ENCODE data around the gene NACAD.

Gene NACAD

DNA sequence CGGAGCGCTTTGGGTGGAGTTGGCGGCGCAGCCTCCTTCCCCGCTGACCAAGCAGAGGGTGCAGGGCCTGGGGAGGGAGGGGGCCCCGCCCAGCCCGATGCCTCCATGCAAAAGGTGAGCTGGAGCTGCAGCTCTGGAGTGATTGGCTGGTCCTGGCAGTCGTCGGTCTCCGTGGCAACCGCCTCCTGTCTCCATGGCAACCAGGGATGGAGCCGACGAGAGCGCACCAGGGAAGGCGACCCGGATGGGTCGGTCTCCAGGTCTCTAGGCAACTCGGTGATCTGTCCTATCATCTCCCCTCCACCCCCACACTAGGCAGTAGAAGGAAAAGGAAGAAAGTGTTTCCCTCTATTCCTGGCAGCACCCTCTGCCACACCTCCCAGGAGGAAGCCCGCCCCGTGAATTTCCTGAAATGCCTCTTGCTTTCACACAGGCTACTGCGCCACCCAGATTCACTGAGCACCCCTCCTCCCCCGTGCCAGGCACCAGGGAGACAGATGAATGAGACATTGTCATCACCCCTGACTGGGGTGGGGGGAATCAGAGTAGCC lies 647 bp upstream of the NACAD start:
- peak; percentile 91 for DNase-seq

DNA sequence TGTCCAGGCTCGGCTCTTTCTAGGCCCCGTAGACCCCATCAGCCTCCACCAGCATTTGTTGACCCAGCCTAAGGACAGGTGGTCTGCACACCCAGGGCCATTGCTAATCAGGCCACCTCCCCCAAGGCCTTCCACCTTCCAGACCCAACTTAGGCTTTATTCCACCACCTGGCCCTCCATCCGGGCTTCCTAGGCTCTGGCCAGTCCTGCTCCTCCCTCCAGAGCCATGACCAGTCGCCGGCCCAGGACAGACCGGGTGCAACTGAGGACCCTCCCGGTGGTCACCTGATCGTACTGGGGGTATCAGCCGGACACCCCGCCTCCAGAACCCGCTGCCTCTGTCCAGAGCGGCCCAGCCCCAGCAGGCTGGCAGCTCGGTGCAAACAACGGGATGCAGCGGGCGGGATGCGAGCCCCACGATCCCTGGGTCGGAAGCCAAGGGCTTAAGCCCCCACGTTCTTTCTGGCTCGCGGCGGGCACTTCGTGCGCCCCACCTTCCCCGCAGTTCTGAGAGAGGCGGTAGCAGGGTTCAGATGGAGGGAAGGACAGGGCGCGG lies 545 bp downstream of the NACAD start:
- no peak for DNase-seq

DNA sequence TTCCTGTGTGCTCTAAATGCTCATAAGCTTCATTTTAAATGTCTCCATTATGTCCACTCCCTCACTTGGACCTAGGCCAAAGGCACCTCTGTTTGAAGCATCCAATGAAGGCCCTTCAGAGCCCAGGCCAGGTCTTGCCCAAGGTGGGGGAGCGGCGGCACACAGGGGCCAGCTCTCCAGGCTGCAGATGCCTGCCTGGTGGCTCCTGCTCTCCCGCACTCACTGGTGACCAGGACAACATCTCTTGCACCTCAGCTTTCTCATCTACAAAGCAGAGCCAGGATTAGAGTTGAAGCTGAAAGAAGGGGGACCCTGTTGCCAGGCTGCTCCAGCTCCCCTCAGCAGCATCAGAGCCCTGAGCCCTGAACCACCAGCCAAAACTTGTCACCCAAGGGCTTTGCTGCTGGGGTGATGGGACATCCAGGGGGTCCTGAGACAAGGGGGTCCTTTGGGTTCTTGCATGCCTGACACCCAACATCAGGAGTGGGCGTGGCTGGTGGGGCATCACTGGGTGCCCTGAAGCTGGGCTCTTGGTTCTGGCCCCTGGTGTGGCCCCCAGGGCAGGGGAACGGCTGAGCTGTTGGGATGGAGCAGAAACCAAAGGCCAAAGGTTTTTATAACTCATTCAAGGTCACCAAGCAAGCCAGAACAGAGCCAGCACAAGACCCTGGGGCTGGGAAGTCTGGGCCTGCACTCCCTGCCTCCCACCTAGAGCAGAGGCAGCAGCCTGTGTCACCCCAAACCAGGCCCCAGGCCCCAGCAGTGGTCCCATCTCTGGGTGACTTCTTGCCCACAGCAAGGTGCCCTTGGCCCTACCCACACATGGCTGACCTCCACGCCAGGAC lies 1.2 kb downstream of the NACAD start:
- DNase-seq = no peak

DNA sequence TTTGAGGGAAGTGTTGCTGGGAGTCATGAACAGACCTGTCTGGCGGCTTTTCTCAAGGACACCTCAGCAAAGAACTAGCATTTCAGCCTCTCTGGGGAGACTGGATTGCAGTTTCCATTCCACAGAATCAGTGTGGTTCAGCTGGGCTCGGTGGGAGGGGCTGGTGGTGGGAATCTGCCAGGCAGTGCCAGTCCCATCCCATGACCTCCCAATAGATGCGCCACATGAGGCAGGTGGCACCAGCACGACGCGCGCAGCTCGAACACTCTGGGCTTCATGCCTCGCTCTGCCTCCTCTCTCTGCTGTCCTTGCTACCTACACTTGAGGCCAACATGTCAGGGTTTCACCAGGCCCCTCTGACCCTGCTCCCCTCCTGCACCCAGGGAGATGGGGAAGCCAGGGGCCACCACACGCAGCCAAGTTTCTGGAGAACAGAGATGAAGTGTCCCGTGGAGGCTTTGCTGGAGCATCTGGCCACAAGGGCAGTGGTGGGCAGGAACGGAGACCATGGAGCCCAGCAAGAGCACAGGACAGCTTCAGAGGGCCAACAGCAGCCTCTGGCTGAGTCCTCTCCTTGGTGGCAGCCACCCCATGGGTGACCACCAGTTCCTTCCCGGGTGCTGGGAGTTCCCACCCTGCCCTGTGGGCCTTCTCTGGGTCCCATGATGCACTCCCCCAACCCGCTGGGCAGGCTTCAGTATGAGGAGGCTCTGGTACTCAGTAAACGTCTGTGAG lies 2.3 kb downstream of the NACAD start:
- DNase-seq = no peak

DNA sequence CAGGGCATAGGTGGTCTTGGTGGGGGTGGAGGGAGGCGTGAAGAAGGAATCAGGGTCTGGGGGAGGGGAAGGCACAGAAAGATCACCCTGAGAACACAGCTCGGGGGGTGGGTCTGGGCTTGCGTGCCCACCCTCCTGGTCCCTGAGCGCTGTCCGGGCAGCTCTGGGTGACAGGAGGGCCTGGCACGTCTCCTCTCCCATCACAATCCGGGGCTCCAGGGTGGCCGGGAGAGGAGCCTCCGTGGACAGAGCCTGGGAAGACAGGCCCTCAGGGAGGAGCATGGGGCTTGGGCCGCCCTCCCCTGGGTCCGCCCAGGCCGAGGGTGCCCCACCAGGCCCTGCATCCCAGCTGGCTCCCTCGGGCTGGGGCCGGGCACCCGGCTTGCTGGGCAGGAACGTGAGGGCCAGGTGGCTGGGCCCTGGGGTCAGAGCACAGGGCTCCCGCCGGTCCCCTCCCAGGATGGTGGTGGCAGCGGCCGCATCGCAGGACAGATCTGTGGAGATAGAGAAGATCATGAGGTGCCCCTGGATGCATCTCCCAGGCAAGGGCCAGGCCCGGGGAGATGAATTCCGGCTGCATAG lies 3.1 kb downstream of the NACAD start:
- no peak for DNase-seq

DNA sequence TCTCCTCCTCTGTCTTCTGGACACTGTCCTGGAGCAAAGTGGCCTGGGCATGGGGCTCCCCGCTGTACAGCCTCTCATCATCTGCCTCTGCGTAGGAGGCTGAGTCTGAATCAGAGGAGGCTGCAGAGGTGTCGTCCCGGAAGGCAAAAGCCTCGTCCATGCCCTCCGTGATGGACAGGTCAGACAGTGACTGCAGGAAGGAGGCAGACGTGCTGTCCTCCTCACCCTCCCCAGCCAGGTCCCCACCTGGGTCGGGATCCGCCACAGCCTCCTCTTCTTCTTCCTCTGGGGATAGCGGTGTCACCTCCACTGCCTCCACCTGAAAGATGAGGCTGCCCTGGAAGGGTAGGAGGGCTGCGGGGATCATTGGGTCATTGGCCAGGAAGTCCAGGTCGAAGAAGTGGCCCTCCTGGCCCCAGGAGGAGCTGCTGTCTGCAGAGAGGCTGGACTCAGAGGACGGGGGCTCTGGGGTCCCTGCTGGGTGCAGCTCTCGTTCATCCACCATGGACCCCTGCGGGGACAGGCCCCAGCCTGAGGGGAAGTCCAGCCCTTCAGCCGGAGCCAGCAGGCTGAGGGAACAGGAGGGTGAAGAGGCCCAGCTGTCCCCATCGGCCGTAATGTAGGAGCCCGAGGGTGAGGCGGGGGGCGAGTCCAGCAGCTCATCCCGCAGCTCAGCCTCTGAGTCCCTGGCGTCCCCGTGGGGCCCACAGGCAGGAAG lies 3.7 kb downstream of the NACAD start:
- no peak for DNase-seq

DNA sequence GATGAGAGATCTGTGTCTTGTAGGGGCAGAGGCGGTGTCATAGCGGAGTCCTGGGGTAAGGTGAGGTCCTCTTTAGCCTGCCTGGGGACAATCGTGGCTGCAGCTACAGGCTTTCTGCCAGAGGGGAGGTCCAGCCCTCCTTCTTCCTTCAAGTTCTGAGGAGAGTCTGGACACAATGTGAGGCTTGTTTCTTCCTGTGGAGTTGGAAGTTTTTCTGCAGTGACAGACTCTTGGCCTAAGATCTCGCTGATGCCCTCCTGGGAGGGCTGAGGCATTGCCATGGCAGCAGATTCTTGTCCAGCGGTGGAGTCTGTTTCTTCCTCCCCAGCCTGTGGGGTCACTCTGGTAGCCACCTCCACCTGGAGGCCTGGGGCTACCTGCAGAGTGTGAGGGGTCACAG lies 4.4 kb downstream of the NACAD start:
- DNase-seq = no peak

DNA sequence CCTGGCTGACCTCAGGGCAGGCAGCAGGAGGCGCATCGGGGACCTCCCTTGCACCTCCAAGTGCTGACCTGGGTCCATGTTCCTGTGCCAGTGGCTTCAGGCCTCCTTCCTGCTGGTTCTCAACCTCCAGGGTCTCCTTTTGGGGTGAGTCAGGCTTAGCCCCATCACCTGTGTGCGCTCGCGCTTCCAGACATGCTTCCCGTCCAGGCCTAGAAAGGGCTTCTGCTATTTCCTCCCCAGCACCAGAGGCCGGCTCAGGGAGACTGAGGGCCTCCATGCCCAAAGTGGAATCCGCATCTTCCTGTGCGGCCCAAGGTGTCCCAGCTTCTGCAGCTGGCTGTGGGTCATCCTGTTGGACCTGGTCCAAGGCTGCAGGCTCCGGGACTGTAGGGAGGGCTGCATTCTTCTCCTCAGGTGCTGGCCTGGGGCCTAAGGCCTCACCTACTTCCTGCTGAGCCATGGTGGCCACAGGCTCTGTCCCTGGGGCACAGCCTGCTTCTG lies 5.9 kb downstream of the NACAD start:
- no peak for DNase-seq

DNA sequence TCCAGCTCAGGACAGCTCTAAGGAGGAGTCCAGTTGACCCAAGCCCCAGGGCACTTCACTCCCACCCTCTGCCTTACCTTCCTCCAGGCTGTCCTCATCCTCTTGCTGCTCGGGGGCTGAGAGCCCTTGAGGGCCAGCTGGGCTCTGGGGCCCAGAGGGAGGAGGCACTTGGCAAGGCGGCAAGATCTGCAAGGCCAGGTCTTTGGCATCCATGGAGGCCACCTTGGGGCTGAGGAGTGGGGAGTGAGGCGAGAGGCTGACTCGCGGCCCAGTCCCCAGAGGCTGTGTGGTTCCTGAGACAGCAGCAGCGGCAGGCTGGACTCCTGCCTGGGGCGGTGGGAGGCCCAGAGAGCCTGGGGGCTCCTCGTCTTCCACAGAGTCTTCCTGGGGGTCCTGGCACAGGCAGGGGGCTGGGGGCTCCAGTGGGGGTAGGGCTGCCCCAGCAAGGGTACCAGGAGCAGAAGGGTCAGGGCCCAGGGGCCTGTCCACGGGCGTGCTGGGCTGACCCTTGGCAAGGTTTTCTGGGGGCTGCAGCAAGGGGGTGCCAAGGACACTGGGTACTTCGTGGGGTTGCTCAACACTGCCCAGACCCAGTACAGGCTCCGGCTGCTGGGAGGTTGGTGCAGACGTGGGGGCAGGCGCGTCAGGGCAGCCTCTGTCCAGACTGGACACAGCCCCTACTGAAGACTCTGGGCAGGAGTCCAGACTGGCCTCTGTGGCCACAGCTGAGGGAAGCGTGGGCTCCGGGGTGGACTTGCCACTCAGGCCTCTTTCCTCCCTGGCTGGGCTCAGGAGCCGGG lies 6.5 kb downstream of the NACAD start:
- DNase-seq = no peak

DNA sequence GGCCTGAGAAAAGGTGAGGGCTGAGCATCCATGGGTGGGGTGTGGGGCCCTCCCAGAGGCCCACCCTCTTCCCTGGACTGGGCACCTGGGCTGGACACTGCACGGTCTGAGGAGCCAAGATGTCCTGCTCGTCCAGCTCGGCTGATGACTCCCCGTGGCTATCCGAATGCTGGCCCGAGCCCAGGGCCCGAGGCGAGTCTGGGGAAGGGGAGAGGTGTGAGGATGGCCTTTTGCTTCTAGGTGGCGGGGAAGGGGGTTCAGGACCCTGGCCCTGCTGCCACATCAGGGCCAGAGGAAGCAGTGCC lies 7.1 kb downstream of the NACAD start:
- no peak for DNase-seq

DNA sequence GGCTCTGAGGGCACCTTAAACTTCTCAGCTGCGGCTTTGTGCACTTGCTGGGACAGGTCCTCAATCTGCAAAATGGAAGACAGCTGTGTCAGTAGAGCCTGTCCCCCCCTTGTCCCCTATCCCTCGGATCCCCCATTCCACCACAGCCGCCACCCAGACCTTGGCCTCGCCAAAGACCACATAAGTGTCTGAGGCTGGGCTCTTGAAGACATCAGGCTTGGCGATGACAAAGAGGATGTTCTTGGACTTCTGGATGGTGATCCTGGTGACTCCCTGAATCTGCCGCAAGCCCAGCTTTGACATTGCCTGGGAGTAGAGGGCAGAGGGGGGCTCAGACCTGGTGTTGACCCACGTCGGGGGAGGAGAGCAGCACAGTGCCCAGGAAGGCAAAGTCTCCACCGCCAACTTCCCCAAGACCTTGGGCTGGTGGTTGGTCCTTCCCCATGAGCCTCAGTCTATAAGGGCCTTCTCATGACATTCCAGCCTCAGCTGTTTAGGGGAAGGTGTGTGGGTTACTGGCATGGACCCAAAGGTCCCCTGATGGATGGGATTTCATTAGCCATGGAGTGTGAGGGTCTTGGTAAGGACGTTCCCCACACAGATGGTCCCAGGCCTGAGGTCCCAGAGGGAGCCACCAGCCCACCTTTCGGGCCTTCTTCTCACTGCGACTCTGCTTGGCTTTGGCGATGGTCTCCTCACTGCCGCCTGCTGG lies 7.7 kb downstream of the NACAD start:
- DNase-seq = no peak

DNA sequence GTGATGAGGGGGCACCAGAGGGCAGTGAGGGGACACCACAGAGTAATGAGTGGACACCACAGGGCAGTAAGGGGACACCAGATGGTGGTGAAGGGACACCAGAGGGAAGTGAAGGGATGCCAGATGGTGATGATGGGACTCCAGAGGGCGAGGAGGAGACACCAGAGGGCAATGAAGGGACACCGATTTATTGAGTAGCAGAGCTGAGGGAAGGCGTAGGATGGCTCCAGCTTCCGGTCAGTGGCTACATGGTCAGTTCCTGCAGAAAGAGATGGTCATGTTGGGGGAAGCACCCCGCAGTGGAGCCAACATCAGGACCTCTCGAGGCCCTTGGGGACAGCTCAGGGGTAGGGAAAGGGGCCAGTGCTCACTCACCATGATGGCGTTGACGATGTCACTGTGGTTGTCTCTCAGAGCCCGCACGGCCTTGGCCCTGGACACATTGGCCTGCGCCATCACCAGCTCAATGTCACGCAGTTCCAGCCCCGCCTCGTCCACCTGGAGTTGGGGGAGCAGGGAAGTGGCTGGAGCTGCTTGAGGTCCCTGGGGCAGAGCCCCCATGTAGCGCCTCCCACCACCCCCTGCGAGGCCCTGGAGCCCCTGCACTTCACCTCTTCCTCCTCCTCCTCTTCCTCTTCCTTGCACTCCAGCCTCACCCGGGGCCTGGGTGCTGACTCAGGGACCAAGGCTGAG lies 8.4 kb downstream of the NACAD start:
- DNase-seq = no peak

DNA sequence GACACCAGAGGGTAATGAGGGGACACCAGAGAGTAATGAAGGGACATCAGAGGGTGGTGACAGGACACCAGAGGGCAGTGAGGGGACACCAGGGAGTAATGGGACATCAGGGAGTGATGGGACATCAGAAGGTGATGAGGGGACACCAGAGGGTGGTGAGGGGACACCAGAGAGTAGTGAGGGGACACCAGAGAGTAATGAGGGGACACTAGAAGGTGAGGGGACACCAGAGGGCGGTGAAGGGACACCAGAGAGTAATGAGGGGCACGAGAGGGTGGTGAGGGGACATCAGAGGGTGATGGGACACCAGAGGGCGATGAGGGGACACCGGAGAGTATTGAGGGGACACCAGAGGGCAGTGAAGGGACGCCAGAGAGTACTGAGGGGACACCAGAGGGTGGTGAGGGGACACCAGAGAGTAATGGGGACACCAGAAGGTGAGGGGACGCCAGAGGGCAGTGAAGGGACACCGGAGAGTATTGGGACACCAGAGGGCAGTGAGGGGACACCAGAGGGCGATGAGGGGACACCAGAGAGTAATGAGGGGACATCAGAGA lies 10.6 kb downstream of the NACAD start:
- DNase-seq = no peak

DNA sequence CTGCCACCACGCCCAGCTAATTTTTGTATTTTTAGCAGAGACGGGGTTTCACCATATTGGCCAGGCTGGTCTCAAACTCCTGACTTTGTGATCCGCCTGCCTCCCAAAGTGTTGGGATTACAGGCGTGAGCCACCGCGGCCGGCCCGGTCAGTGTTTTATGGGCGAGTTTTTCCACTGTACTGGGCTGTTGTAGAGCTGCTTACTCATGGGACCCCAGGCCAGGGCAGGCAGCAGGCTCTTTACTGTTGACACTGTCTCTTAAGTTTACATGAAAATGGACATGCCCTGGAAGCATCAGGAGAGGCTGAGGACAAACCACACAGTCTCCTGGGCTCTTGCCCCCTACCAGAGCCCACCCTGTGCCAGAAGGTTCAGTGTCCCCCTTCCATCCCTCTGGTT lies 11.2 kb downstream of the NACAD start:
- no peak for DNase-seq

DNA sequence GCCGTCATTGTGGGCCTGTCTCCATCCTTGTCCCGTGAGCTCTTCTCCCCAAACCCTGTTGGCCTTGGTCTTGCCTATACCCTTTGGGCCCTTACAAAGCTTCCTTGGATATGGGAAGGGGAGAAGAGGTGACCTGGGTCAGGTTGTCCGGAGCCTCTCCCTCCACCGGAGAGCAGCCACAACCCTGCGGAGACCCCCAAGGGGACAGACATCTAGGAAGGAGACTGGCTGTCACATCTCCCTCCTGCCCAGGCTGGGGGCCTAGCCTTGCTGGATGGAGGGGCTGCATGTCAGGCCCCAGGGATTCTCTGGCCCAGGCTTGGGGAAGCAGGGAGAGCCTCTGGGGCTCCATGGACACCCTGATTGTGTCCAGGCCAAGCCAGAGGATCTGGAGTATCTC lies 11.8 kb downstream of the NACAD start:
- DNase-seq = no peak

DNA sequence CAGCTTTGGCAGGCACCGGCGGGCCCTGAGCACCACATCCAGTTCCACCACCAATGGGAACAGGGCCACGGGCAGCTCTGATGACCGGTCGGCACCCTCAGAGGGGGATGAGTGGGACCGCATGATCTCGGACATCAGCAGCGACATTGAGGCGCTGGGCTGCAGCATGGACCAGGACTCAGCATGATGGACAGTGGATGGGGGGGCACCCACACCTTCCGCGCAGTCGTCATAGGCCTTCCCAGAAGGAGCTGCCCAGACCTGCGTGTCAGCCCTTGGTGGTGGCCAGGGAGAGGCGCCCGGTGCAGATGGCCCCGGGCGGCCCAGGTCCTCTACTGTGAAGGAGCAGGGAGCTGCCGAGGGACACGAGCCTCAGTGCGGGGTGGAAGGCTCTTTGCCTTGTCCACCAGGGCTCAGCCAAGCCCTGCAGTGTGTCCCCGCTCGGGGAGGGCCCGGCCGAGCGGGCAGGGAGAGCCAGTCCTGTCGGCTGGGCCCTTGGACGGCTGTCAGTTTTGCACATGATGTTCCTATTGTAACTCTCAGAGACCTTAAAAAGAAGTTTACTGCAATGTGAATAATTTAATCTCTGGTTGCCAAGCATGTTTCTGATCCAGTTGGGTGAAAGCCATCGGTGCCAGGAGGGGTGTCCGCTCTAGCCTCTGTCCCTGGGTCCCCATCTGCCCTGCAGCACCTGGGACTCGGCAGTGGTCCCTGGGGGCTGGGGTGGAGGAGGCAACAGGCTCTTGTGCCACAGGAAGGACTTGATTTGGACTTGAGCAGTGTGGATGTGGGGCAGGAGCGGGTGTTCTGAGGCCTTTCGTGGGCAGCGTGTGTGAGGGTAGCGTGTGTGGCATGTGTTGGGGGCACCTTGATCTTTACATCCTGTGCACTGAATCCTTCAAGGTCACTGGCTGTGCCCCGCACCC lies 12.6 kb downstream of the NACAD start:
- DNase-seq = no peak

DNA sequence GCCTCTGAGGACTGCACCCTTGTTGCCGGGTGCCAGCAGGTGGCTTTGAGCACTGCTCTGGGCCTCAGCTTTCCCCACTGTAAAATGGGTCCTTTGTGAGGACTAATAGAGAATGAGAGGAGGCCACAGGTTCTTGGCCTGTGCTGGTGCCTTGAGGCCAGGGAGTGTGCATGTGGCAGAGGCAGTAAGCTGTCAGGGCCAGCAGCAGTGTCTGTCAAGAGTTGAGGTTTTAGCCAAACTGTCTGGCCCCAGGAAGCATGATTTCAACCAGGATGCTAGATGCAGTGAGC lies 13.5 kb downstream of the NACAD start:
- DNase-seq = no peak

DNA sequence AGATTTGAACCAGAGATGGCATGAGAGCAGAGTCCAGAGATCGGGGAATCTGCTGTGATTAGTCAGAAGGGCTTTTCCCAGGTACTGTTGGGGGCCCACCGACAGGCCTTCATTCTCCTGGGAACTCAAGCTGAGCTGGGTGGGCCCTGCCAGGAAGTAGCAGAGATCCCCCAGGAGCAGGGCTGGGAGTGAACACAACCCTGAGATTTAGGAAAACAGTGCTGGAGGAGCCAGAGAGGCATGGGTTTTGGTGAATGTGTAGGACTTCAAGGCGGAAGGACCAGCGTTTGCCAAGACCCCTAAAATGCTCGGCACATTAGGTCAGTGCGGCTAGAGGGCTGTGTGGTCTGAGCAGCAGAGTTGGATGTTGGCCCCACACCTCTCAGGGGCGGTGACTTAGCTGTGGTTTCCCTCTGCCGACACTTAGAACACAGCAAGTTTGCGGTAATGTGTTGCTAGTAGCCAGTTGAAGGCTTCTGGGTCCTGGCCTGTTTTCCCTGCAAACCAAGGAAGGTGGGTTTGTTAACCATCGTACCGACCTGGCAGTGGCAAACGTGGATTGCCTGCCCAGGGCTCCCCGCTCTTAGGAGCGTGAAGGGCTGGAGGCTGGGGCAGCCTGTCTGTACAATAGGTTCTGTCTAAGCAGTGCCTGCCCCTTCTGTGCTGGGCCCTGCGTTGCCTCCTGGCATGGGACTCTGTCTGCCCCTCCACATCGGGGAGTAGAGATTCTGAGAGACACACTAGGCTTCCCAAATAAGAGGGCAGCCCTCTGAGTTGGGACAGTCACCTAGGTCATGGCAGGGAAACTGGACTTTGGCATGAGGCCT lies 14.0 kb downstream of the NACAD start:
- DNase-seq = no peak

Measured in NCI-H2227 treated with DMSO at 0.1 percent for 48 hours (cell line).